Measurements from ENCODE around the gene TP53RK.

The TP53RK gene

DNA sequence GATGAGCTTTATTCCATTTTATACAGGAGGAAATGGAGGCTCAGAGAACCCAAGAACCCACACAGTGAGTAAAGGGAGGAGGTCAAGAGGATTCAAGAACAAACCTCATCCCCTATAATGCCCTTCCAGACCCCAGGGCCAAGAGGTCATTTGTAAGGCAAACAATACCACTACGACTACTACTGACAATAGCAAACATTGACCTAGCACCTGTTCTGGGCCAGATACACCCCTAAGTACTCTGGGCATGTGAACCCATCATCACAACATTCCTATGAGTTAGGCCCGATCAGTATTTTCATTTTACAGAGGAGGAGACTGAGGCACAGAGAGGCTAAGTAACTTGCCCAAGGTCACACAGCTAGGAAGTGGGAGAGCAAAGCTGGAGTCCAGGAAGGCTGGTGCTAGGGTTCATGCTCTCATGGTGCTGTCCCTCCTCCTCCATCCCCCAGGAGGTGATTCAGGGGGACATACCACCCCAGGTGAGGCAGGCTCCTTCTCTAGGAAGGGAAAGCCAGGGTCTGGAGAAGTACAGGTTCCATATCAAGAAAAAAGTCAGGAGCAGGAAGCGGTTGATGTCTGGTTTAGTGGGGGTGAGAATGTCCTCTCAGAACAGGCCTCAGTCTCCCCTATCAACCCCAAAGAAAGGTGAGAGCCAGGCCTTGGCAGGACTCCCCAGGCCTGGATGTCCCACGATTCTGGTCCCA is 51.7 kb downstream of the TP53RK start:
- no peak for DNase-seq

DNA sequence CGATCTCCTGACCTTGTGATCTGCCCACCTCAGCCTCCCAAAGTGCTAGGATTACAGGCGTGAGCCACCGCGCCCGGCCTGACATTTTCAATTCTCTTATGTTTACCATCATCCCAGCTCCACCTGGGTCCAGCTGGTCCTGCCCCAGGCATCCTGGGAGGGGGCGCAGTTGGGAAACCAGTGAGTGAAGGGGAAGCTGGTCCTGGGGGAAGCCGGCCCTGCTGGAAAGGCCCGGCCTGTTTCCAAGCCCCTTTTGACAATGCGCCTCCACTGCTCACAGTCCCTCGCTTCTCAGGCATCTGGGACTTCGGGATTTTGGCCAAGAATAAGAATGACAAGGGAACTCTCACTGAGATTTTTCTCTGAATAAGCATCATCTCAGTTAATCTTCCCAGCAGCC is 52.2 kb downstream of the TP53RK start:
- DNase-seq: no peak

DNA sequence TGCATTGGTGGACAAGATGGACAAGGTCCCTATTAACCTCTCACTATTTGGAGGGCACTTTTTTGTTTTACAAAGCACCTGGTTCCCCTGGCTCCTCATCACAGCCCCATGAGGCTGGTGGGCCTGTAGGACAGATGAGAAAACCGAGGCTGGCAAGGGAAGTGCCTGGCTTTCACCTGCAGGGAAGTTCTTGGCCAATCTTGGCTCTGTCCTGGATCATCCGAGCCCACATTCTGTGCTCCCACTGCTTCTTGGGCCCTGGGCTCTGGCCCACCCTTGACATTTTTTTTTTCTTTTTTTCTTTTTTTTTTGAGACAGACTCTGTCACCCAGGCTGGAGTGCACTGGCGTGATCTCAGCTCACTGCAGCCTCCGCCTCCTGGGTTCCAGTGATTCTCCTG is 52.7 kb downstream of the TP53RK start:
- no peak for DNase-seq

DNA sequence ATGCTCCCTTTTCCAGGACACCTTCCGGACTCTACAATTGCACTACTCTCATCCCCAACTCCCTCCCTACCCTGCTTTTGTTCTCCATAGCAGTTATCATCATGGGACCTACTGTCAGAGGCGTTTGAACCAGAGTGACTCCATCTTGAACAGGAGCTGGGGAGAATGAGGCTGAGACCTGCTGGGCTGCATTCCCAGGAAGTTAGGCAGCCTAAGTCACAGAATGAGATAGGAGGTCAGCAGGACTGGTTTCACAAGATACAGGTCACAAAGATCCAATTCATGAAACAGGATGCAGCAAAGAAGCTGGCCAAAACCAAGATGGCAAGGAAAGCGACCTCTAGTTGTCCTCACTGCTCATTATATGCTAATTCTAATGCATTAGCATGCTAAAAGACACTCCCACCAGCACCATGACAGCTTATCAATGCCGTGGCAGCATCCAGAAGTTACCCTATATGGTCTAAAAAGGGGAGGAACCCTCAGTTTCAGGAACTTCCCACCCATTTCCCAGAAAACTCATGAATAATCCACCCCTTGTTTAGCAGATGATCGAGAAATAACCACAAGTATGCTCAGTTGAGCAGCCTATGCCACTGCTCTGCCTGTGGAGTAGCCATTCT is 53.6 kb downstream of the TP53RK start:
- no peak for DNase-seq

DNA sequence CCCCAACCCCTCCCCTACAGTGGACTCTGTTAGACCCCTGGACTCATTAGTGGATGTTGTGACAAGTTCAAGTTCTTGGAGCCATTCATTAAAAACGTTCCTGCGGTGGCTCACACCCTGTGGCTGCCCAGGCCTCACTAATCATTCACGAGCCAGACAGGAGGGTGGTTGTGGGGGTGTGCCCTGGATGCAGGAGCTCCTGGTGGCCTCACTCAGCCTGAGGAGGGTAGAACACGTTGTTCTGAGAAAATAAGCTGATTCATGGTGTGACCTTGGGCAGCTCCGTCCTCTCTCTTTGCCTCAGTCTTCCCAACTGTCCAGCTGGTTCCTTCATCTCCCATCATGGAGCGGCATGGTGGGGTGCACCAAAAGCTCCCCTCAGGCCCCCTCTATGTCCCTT is 54.7 kb downstream of the TP53RK start:
- no peak for DNase-seq
